ENCODE results near the gene GPR153. TPM values are rescaled to one million over a fixed set of nuclear protein-coding genes. Genes with fewer than 3 reads are reported as not detected.
A peak's percentile ranks its signal among the peaks of the same experiment; 100 is the strongest.

GPR153 gene
- total and polyA plus RNA-seq, 2 donors (not counting 1 experiment from before 2014, with no cell fraction given) = 0.04 to 0.20 TPM

- Histone ChIP-seq H3K9me3 (ENCODE audit: control extremely low read depth in 1 of 3, control insufficient read depth in 2 of 3, insufficient read depth in 1 of 3, low read length in 2 of 3) (peaks cover 0 to 34% (median 0%) of the 10 kb centered on the region in 3 donors), H4K20me1 (ENCODE audit: control insufficient read depth, insufficient read depth, low read length, poor library complexity, severe bottlenecking) (peaks cover 6% of the 10 kb centered on the region), H3K27me3 (replicated peaks in 1 of 4; ENCODE audit: control extremely low read depth in 1 of 4, control insufficient read depth in 3 of 4, insufficient read depth in 4 of 4, low read length in 3 of 4) (peaks cover 0 to 84% (median 47%) of the 10 kb centered on the region in 4 experiments), H3K79me2 (ENCODE audit: control insufficient read depth, insufficient read depth, low read length) (no peaks in the 10 kb centered on the region), H3K4me1 (ENCODE audit: control insufficient read depth in 2 of 2, insufficient read depth in 2 of 2, low read length in 2 of 2) (peaks cover 33% of the 10 kb centered on the region in 2 donors), H3K36me3 (replicated peaks in 1 of 2; ENCODE audit: control extremely low read depth in 1 of 2, control insufficient read depth in 1 of 2, extremely low read depth in 1 of 2, insufficient read depth in 2 of 2, low read length in 1 of 2) (no peaks in the 10 kb centered on the region), H3K4me2 (replicated peaks; ENCODE audit: low read depth, low read length, poor library complexity, severe bottlenecking) (peak overlapping the region; percentile 54), H3K4me3 (ENCODE audit: control extremely low read depth in 1 of 5, extremely low read depth in 1 of 5, insufficient read depth in 1 of 5, low read depth in 2 of 5, low read length in 4 of 5) (no peak overlapping the region), H3K9ac (ENCODE audit: low read length) (no peak overlapping the region), H2AFZ (ENCODE audit: insufficient read depth, low read depth, low read length, poor library complexity, severe bottlenecking) (no peak overlapping the region), H3K27ac (ENCODE audit: low read length in 2 of 2) (no peak overlapping the region)
- TF ChIP-seq EZH2 (IDR thresholded peaks at IDR 0.05; ENCODE audit: borderline replicate concordance, insufficient read depth, low read depth, low read length, poor library complexity, severe bottlenecking) (no peak), CTCF (IDR thresholded peaks at IDR 0.05) (no peak)
- DNase-seq (no peak), ATAC-seq (ENCODE audit: low read depth) (no peak)
- WGBS (ENCODE audit: insufficient coverage) = 4% methylated on average over 8 of the region's 24 CpGs
- Mint-ChIP-seq H3K9me3 (ENCODE audit: insufficient read depth) (no peaks in the 10 kb centered on the region), H3K27me3 (peaks cover 39% of the 10 kb centered on the region), H3K4me1 (peaks cover 17% of the 10 kb centered on the region), H3K27ac (peak overlapping the region; percentile 15), H3K4me3 (no peak overlapping the region)
- intact Hi-C loops (cut with micrococcal nuclease) = loop anchor here (5.0 kb wide), 1 partner anchor 98 kb away; no protein-coding TSS in a partner anchor
- ChIA-PET POLR2A (interaction anchor here (0.7 kb wide), 1 partner anchor 26 kb away, joined by 5 read pairs; no protein-coding TSS in a partner anchor), CTCF (interaction anchor here (0.6 to 4.7 kb wide), 8 partner anchors 8 to 734 kb away, joined by 3 to 51 read pairs (median 4); partner anchors contain the start of gene ICMT)
Observed at GRCh38 chr1:6244401-6245049, 16.4 kb downstream of the GPR153 start.

- peaks cover 0 to 88% (median 49%) of the 10 kb centered on the region in 4 experiments for H3K27me3 ChIP-seq (replicated peaks in 1 of 4; ENCODE audit: control extremely low read depth in 1 of 4, control insufficient read depth in 3 of 4, insufficient read depth in 4 of 4, low read length in 3 of 4)
Observed at GRCh38 chr1:6243993-6244392, 16.9 kb downstream of the GPR153 start, which contains the start of gene HES3. Gene HES3, plus strand, starts transcription at chr1:6244179. Its CDS starts 187 bp downstream, at chr1:6244366.

More at GRCh38 chr1:6243993-6244392, 16.9 kb downstream of the GPR153 start, which contains the start of gene HES3:
- Histone ChIP-seq H3K79me2 (ENCODE audit: control insufficient read depth, insufficient read depth, low read length) (no peaks in the 10 kb centered on the region), H3K9ac (ENCODE audit: low read length) (no peak within 1 kb of the TSS), H3K36me3 (replicated peaks in 1 of 2; ENCODE audit: control extremely low read depth in 1 of 2, control insufficient read depth in 1 of 2, extremely low read depth in 1 of 2, insufficient read depth in 2 of 2, low read length in 1 of 2) (no peaks in the 10 kb centered on the region), H3K4me2 (replicated peaks; ENCODE audit: low read depth, low read length, poor library complexity, severe bottlenecking) (peak within 1 kb of the TSS; percentile 54), H3K4me3 (ENCODE audit: control extremely low read depth in 1 of 5, extremely low read depth in 1 of 5, insufficient read depth in 1 of 5, low read depth in 2 of 5, low read length in 4 of 5) (no peak within 1 kb of the TSS), H3K4me1 (ENCODE audit: control insufficient read depth in 2 of 2, insufficient read depth in 2 of 2, low read length in 2 of 2) (peaks cover 32 to 33% of the 10 kb centered on the region in 2 donors), H2AFZ (ENCODE audit: insufficient read depth, low read depth, low read length, poor library complexity, severe bottlenecking) (no peak within 1 kb of the TSS), H3K9me3 (ENCODE audit: control extremely low read depth in 1 of 3, control insufficient read depth in 2 of 3, insufficient read depth in 1 of 3, low read length in 2 of 3) (peaks cover 0 to 34% (median 0%) of the 10 kb centered on the region in 3 donors), H3K27ac (ENCODE audit: low read length in 2 of 2) (no peak within 1 kb of the TSS), H4K20me1 (ENCODE audit: control insufficient read depth, insufficient read depth, low read length, poor library complexity, severe bottlenecking) (peaks cover 6% of the 10 kb centered on the region)
- ATAC-seq (ENCODE audit: low read depth) (no peak), DNase-seq (no peak)
- ChIA-PET CTCF (interaction anchor here (1.0 to 4.7 kb wide), 2 partner anchors 160 to 194 kb away, joined by 4 to 51 read pairs; no protein-coding TSS in a partner anchor), POLR2A (interaction anchor here (0.7 kb wide), 1 partner anchor 27 kb away, joined by 5 read pairs; no protein-coding TSS in a partner anchor)
- 10% methylated on average over 16 of the region's 16 CpGs for WGBS (ENCODE audit: insufficient coverage)
- no peak within 1 kb of the TSS for H3K4me3 Mint-ChIP-seq
- H3K27me3 Mint-ChIP-seq = peaks cover 45% of the 10 kb centered on the region
- intact Hi-C loops (cut with micrococcal nuclease) = no loop called here
- peaks cover 17% of the 10 kb centered on the region for H3K4me1 Mint-ChIP-seq
- H3K27ac Mint-ChIP-seq = peak within 1 kb of the TSS; percentile 15
- no peak for TF ChIP-seq EZH2 (IDR thresholded peaks at IDR 0.05; ENCODE audit: borderline replicate concordance, insufficient read depth, low read depth, low read length, poor library complexity, severe bottlenecking)
- TF ChIP-seq CTCF (IDR thresholded peaks at IDR 0.05) = no peak
- no peaks in the 10 kb centered on the region for H3K9me3 Mint-ChIP-seq (ENCODE audit: insufficient read depth)
